Mammary epithelial cell (primary cell): ENCODE results near the gene ILDR1.

ENCODE experiments used
- CTCF ChIP-seq, 2 donors: IDR thresholded peaks in 1 of 2; conservative IDR thresholded peaks in 1 of 2; 2 replicates each; pipeline ENCODE4 v1.5.1; 2011 to 2012; ENCODE audit warnings: inconsistent platforms in 2 of 2, low read length in 2 of 2, mild to moderate bottlenecking in 2 of 2, control low read depth in 1 of 2, low read depth in 1 of 2; ENCODE audit not compliant: insufficient read depth in 1 of 2; ENCODE audit errors: extremely low read depth in 1 of 2
- EZH2 ChIP-seq: IDR thresholded peaks from 2 replicates; pipeline ENCODE4 v1.6.1; 2012; ENCODE audit warnings: low read length, inconsistent platforms, borderline replicate concordance

- no peak for TF ChIP-seq EZH2
- no peak for TF ChIP-seq CTCF (conservative IDR thresholded peaks at IDR 0.05 in 1 of 2, IDR thresholded peaks at IDR 0.05 in 1 of 2; ENCODE audit: extremely low read depth in 1 of 2, insufficient read depth in 1 of 2, low read depth in 1 of 2, low read length in 2 of 2)
Measured at GRCh38 chr3:121980450-121980796, 41.6 kb downstream of the ILDR1 start.
